A673 (cell line): ENCODE measurements around the gene TMPRSS13. TPM values are rescaled to one million over a fixed set of nuclear protein-coding genes. Genes with fewer than 3 reads are reported as not detected.

ENCODE experiments used
- BruUV-seq: library from RNA; stranded (reverse); fragments of 400-500 nt; replicated peaks from 2 replicates; lab custom pipeline; 2021; lab: Mats Ljungman, UMichigan
- CTCF ChIA-PET: fragments of 300-600 bp; sonication (Branson Sonifier 250); formaldehyde crosslinking; loops from one replicate; lab custom pipeline; 2022; ENCODE audit warnings: antibody characterized with exemption; lab: Charles Lee
- POLR2A ChIA-PET: fragments of 300-600 bp; sonication (Branson Sonifier 250); formaldehyde crosslinking; loops from one replicate; lab custom pipeline; 2022; ENCODE audit warnings: antibody characterized with exemption; ENCODE audit not compliant: low non-redundant PET; lab: Charles Lee
- DNase-seq: peaks from one replicate; pipeline ENCODE4 v3.0.0-alpha.2; 2015; ENCODE audit warnings: low spot score
- H3K27ac ChIP-seq: fragments of 200-600 bp; sonication (generic); 2 replicates; pipeline ENCODE4 v1.5.1; 2016; ENCODE audit warnings: mixed run types, low read depth, mild to moderate bottlenecking, mixed read lengths, antibody characterized with exemption, low read length; ENCODE audit not compliant: poor library complexity, severe bottlenecking
- H3K27me3 ChIP-seq: fragments of 200-600 bp; sonication (generic); replicated peaks from 2 replicates; pipeline ENCODE4 v1.6.1; 2017; ENCODE audit warnings: mixed run types, low read depth, mild to moderate bottlenecking, mixed read lengths, antibody characterized with exemption, low read length; ENCODE audit not compliant: insufficient read depth, poor library complexity
- H3K36me3 ChIP-seq: fragments of 200-600 bp; sonication (generic); 2 replicates; pipeline ENCODE4 v1.6.1; 2016; ENCODE audit warnings: mixed run types, mild to moderate bottlenecking, mixed read lengths, antibody characterized with exemption, low read length; ENCODE audit not compliant: insufficient read depth, poor library complexity, severe bottlenecking
- H3K4me1 ChIP-seq: fragments of 200-600 bp; sonication (generic); 2 replicates; pipeline ENCODE4 v1.6.1; 2017; ENCODE audit warnings: mixed run types, mild to moderate bottlenecking, mixed read lengths, antibody characterized with exemption, low read length; ENCODE audit not compliant: insufficient read depth, poor library complexity, severe bottlenecking
- H3K4me3 ChIP-seq: fragments of 200-600 bp; sonication (generic); 2 replicates; pipeline ENCODE4 v1.5.1; 2016; ENCODE audit warnings: low read depth, mixed run types, mild to moderate bottlenecking, mixed read lengths, low read length; ENCODE audit not compliant: poor library complexity, severe bottlenecking
- H3K9me3 ChIP-seq: fragments of 200-600 bp; sonication (generic); 2 replicates; pipeline ENCODE4 v1.6.1; 2016; ENCODE audit warnings: mixed run types, low read depth, mild to moderate bottlenecking, mixed read lengths, antibody characterized with exemption, low read length; ENCODE audit not compliant: poor library complexity, severe bottlenecking
- EZH2 ChIP-seq: fragments of 200-600 bp; sonication (generic); IDR thresholded peaks from 2 replicates; pipeline ENCODE4 v1.6.1; 2017; ENCODE audit warnings: borderline replicate concordance, low read depth, mild to moderate bottlenecking, mixed read lengths, antibody characterized with exemption, low read length; ENCODE audit not compliant: poor library complexity, severe bottlenecking
- intact Hi-C: fragments of 100-400 bp; cut with micrococcal nuclease; formaldehyde crosslinking; loops from one replicate; pipeline ENCODE4 v1.10.0; 2022; ENCODE audit not compliant: unreplicated experiment
- total RNA-seq: library from RNA; stranded (reverse); gene quantifications from 2 replicates; pipeline ENCODE4 v1.2.3, GENCODE V29; 2021
- TF ChIP-seq, protein P1 (sequence below): fragments of 300-800, 200-600 bp; sonication (generic); conservative IDR thresholded peaks from 2 replicates; pipeline ENCODE4 v1.5.1; 2017; ENCODE audit warnings: low read depth, mild to moderate bottlenecking, antibody characterized with exemption, low read length, moderate library complexity, mixed read lengths

The TMPRSS13 gene
- total RNA-seq, 1 experiment from 2014 or later, result not detected

- no TSS peak for BruUV-seq
- ChIA-PET CTCF (no interaction called here), POLR2A (interaction anchor here (0.6 kb wide), 1 partner anchor 9 kb away, joined by 3 read pairs; no protein-coding TSS in a partner anchor)
- no peak for TF ChIP-seq EZH2
- TF ChIP-seq, protein P1, sequence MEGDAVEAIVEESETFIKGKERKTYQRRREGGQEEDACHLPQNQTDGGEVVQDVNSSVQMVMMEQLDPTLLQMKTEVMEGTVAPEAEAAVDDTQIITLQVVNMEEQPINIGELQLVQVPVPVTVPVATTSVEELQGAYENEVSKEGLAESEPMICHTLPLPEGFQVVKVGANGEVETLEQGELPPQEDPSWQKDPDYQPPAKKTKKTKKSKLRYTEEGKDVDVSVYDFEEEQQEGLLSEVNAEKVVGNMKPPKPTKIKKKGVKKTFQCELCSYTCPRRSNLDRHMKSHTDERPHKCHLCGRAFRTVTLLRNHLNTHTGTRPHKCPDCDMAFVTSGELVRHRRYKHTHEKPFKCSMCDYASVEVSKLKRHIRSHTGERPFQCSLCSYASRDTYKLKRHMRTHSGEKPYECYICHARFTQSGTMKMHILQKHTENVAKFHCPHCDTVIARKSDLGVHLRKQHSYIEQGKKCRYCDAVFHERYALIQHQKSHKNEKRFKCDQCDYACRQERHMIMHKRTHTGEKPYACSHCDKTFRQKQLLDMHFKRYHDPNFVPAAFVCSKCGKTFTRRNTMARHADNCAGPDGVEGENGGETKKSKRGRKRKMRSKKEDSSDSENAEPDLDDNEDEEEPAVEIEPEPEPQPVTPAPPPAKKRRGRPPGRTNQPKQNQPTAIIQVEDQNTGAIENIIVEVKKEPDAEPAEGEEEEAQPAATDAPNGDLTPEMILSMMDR, result no peak
- no peak overlapping the region for H3K27ac ChIP-seq
- no peaks in the 10 kb centered on the region for H3K9me3 ChIP-seq
- intact Hi-C loops, result no loop called here
- DNase-seq, result no peak
- no peaks in the 10 kb centered on the region for H3K27me3 ChIP-seq
- no peaks in the 10 kb centered on the region for H3K4me1 ChIP-seq
- no peak overlapping the region for H3K4me3 ChIP-seq
- H3K36me3 ChIP-seq, result no peaks in the 10 kb centered on the region
These were observed 7.7 kb downstream of the TMPRSS13 start for GRCh38 chr11:117921456-117921855.

DNA sequence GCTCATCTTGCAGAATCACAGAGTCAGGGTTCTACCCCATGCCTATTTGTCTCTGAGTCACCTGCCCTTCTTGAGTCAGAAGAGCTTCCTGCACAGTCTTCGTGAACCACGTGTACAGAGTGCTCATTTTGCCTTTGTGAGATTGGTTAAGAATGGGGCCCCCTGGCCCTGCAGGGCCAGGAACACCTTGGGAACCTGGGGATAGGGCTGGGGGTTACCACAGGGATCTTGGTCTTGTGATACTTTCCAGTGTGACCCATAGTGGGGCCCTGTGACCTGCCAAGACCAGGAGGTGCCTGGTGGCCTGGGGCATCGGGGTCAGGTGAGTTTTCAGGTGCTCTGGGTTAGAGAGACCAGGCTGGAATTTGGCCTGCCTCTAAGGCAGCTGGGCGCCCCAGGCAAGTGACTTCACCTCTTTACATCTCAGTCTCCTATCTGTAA lies 9.4 kb downstream of the TMPRSS13 start:
- ChIA-PET POLR2A (no interaction called here), CTCF (no interaction called here)
- no TSS peak for BruUV-seq
- no peaks in the 10 kb centered on the region for H3K36me3 ChIP-seq
- no peaks in the 10 kb centered on the region for H3K9me3 ChIP-seq
- intact Hi-C loops, result no loop called here
- no peaks in the 10 kb centered on the region for H3K27me3 ChIP-seq
- DNase-seq, result no peak
- no peak overlapping the region for H3K27ac ChIP-seq
- H3K4me3 ChIP-seq, result no peak overlapping the region
- TF ChIP-seq EZH2, result no peak
- TF ChIP-seq, protein P1, result no peak
- no peaks in the 10 kb centered on the region for H3K4me1 ChIP-seq

GRCh38 chr11:117919341-117919740 lies 9.9 kb downstream of the TMPRSS13 start:
- no peaks in the 10 kb centered on the region for H3K4me1 ChIP-seq
- ChIA-PET POLR2A (no interaction called here), CTCF (no interaction called here)
- no peaks in the 10 kb centered on the region for H3K27me3 ChIP-seq
- no peaks in the 10 kb centered on the region for H3K36me3 ChIP-seq
- H3K9me3 ChIP-seq, result no peaks in the 10 kb centered on the region
- no TSS peak for BruUV-seq
- intact Hi-C loops, result no loop called here
- H3K4me3 ChIP-seq, result no peak overlapping the region
- H3K27ac ChIP-seq, result no peak overlapping the region
- DNase-seq, result no peak
- no peak for TF ChIP-seq EZH2
- TF ChIP-seq, protein P1, result no peak
